Measurements from ENCODE around the gene EML1.
A peak's percentile ranks its signal among the peaks of the same experiment; 100 is the strongest.

The EML1 gene

GRCh38 chr14:99793213-99794150, at the start of gene EML1:
Gene EML1 (plus strand): TSS chr14:99793413. CDS start chr14:99793477, 64 bp downstream.
- peak; percentile 77 for DNase-seq

- no peak for DNase-seq
Measured at GRCh38 chr14:99744199-99744872, 48.9 kb upstream of the EML1 start.

- DNase-seq, result no peak
Measured at GRCh38 chr14:99744873-99745224, 48.4 kb upstream of the EML1 start.

- no peak for DNase-seq
Measured at GRCh38 chr14:99745307-99745951, 47.8 kb upstream of the EML1 start.

GRCh38 chr14:99747167-99747566, 46.0 kb upstream of the EML1 start:
- DNase-seq, result no peak

GRCh38 chr14:99747582-99748330, 45.5 kb upstream of the EML1 start:
- no peak for DNase-seq

GRCh38 chr14:99748529-99748928, 44.7 kb upstream of the EML1 start:
- no peak for DNase-seq

- no peak for DNase-seq
Measured at GRCh38 chr14:99749142-99749541, 44.1 kb upstream of the EML1 start.

GRCh38 chr14:99749763-99750715, 43.2 kb upstream of the EML1 start:
- DNase-seq, result no peak

GRCh38 chr14:99750746-99751450, 42.3 kb upstream of the EML1 start:
- no peak for DNase-seq

GRCh38 chr14:99751539-99752485, 41.4 kb upstream of the EML1 start:
- DNase-seq, result no peak

GRCh38 chr14:99752486-99753121, 40.6 kb upstream of the EML1 start:
- no peak for DNase-seq

GRCh38 chr14:99753225-99754140, 39.7 kb upstream of the EML1 start:
- DNase-seq, result no peak

GRCh38 chr14:99754141-99755067, 38.8 kb upstream of the EML1 start:
- DNase-seq, result no peak

- no peak for DNase-seq
Measured at GRCh38 chr14:99755068-99755405, 38.2 kb upstream of the EML1 start.

- no peak for DNase-seq
Measured at GRCh38 chr14:99755629-99756603, 37.3 kb upstream of the EML1 start.
